ENCODE measurements around the gene CASQ2.

CASQ2 gene

GRCh38 chr1:115654125-115654524, 114.4 kb downstream of the CASQ2 start:
- H3K36me3 Mint-ChIP-seq = no peaks in the 10 kb centered on the region
- no peak overlapping the region for H3K27ac Mint-ChIP-seq
- no peaks in the 10 kb centered on the region for H3K27me3 Mint-ChIP-seq
- H3K9me3 Mint-ChIP-seq = no peaks in the 10 kb centered on the region
- no peak overlapping the region for H3K4me3 Mint-ChIP-seq
- no peaks in the 10 kb centered on the region for H3K4me1 Mint-ChIP-seq

GRCh38 chr1:115652236-115652788, 116.2 kb downstream of the CASQ2 start:
- Mint-ChIP-seq H3K27me3 (no peaks in the 10 kb centered on the region), H3K27ac (no peak overlapping the region), H3K9me3 (no peaks in the 10 kb centered on the region), H3K4me3 (no peak overlapping the region), H3K4me1 (no peaks in the 10 kb centered on the region), H3K36me3 (no peaks in the 10 kb centered on the region)

- Mint-ChIP-seq H3K27ac (no peak overlapping the region), H3K27me3 (no peaks in the 10 kb centered on the region), H3K4me3 (no peak overlapping the region), H3K9me3 (no peaks in the 10 kb centered on the region), H3K4me1 (no peaks in the 10 kb centered on the region), H3K36me3 (no peaks in the 10 kb centered on the region)
Measured at GRCh38 chr1:115651391-115651790, 117.1 kb downstream of the CASQ2 start.

- Mint-ChIP-seq H3K36me3 (no peaks in the 10 kb centered on the region), H3K27me3 (no peaks in the 10 kb centered on the region), H3K4me3 (no peak overlapping the region), H3K4me1 (no peaks in the 10 kb centered on the region), H3K27ac (no peak overlapping the region), H3K9me3 (no peaks in the 10 kb centered on the region)
Measured at GRCh38 chr1:115650961-115651360, 117.6 kb downstream of the CASQ2 start.
